AG08396 (cell line): ENCODE data around the gene TUBB4A.
A peak's percentile ranks its signal among the peaks of the same experiment; 100 is the strongest.
"Not testable (repeated sequence)": the region's sequence is repeated elsewhere in the genome, so short reads cannot be mapped to it uniquely, and the experiment has no call there.

Experiments
- DNase-seq: peaks from one replicate; pipeline ENCODE4 v3.0.0; 2012; ENCODE audit warnings: low spot score, mixed read lengths

The TUBB4A gene

DNA sequence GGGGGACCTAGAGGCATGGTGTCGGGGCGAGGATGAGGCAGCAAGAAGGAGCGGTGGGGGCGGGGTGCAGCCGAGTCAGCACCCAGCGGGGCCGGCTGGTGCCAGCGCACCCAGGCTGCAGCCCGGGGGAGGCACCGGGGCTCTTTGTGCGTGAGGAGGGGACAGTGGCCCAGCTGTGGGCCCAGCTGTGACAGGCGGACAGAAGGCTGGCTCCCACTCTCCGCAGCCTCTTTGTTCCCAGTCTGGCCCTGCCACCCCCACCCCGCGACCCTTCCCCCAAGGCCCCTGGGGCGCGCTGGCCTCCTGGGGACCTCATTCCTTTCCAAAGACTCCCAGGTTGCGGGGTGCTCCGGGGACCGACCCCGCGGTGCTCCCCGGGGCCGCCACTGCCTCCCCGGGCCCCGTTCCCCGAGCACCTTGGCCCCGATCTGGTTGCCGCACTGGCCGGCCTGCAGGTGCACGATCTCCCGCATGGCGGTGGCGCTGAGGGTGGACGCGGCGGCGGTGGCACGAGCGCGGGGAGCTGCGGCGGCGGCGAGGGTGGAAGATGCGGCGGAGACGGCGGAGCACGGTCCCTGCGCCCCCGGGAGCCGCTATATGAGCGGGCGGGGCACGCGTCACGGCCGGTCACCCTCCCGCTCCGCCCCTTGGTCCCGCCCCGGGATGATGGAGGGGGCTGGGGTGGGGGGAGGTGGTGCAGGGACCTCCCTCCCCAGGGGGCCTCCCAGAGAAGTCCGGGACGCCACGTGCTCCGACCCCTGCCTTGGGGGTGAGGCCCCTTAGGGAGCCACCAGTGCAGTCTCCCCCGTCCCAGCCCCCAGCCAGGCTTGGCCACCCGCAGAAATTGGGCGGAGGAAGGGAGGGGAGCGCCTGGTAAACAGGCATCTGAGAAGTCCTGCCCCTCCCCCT, at the start of gene TUBB4A:
TSS of gene TUBB4A (minus strand) at position 570 of the 909 bp plus-strand sequence. CDS start at position 473, 97 bp downstream.
- no peak for DNase-seq

DNA sequence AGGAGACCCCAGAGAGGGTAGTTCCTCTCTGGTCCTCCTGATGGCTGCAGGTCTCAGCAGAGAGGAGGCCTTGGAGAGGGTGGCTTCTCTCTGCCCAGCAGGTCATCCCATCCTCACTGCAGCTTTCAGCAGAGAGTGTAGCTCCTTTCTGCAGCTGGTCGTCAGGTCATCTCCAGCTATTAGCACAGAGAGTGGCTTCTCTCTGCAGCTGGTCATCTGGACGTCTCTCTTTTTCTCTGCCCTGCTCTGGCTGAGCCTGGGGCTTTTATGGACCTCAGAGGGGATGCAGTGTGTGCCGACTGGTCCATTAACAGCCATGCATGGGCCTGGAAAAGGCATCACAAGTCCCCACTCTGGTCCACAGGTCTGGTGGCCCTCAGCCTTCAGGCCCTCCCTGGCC, 49.0 kb upstream of the TUBB4A start:
- no peak for DNase-seq

GRCh38 chr19:6550679-6551078, 48.6 kb upstream of the TUBB4A start:
- DNase-seq, result not testable (repeated sequence)

DNA sequence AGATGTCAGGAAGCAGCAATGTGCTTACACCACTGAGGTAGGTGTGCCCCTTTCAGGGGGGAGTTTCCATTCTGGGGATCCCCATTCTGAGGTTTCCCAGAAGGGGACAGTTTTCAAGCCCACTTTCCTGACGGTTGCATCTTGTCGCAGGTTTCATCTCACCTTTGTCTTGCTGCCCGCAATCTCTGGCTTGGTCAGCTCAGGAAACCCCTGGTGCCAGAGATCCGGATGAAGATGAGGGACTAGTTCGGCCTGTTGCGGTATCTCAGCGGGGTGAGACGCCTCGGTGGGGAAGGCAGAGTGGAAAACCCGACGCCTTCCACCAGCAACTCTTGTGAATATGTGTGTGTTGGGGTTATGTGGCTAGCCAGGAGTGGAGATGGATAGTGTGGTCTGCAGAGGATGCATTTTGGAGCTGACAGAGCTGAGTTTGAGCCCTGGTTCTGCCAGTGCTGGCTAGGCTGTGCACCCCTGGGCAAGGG, 41.8 kb upstream of the TUBB4A start:
- DNase-seq, result no peak

DNA sequence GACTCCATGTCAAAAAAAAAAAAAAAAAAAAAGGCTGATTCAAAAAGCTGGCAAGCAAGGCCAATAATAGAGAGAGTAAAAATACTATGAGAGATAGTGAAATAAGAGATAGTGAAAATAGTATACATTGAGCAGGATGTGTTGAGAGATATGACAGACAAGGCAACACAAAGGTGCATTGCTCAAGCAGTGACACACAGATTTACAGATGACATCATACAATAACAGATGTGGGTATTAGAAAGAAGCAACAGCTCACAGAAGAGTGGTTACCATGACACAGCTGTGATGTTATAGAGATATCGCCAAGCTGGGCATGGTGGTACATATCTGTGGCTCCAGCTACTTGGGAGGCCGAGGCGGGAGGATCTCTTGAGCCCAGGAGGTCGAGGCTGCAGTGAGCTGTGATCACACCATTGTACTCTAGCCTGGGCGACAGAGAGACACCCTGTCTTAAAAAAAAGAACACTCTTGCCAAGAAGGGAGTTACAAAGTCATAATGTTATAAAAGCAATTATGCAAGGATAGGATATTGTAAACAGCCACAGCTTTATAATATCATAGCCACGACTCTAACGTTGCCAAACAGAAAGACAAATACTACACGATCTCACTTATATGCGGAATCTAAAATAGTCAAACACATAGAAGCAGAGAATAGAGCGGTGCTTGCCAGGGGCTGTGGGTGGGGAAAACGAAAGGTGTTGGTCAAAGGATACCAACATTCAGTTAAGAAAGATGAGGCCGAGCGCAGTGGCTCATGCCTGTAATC, 39.0 kb upstream of the TUBB4A start:
- no peak for DNase-seq

DNA sequence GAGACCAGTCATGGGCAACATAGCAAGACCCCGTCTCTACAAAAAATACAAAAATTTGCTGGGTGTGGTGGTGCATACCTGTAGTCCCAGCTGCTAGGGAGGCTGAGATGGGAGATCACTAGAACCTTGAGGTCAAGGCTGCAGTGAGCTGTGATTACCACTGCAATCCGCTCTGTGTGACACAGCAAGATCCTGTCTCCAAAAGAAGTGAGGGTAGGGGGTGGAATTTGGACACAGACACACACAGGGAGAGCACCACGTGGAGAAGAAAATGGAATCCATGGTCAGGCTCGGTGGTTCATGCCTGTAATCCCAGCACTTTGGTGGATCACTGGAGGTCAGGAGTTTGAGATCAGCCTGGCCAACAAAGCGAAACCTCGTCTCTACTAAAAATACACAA, 37.4 kb upstream of the TUBB4A start:
- no peak for DNase-seq

- DNase-seq, result no peak
Observed at GRCh38 chr19:6535558-6536137, 33.5 kb upstream of the TUBB4A start.

DNA sequence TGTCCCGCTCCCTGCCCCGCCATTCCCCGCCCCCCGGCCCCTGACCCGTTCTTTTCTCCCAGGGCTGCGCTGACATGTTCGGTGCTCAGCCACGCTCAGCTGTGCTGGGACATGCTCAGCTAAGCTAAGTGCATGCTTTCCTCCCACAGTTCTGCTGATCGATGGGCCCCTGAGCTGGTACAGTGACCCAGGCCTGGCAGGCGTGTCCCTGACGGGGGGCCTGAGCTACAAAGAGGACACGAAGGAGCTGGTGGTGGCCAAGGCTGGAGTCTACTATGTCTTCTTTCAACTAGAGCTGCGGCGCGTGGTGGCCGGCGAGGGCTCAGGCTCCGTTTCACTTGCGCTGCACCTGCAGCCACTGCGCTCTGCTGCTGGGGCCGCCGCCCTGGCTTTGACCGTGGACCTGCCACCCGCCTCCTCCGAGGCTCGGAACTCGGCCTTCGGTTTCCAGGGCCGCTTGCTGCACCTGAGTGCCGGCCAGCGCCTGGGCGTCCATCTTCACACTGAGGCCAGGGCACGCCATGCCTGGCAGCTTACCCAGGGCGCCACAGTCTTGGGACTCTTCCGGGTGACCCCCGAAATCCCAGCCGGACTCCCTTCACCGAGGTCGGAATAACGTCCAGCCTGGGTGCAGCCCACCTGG, 32.5 kb upstream of the TUBB4A start:
- DNase-seq, result no peak

DNA sequence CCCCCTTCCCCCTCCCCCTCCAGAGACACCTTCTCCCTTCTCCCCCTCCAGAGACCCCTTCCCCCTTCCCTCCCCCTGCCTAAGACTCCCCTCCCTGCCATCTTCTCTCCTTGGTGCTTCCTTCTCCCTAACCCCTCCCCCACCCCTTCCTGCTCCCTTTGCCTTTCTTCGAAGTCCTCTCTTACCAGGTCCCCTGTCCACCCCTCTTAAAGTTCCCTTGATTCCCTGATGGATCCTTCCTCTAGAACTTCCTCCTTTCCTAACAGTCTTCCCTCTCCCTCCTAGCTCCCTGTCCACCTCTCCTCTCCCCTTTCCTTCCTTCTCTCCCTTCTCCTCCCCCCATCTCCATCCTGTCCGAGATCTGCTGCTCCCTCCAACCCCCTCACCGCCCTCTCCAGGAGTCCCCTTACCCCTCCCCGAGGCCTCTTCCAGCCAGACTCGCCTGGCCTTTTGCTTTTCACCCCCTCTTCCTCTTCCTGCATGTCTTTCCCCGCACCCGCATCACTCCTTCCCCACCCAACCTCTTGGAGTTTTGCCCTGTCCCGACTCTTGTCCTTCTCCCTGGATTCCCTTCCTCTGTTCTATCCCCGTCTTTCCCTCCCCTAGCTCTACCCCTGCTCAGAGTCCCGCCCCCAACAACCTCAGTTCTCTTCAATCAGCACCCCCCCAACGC, 31.8 kb upstream of the TUBB4A start:
- no peak for DNase-seq

DNA sequence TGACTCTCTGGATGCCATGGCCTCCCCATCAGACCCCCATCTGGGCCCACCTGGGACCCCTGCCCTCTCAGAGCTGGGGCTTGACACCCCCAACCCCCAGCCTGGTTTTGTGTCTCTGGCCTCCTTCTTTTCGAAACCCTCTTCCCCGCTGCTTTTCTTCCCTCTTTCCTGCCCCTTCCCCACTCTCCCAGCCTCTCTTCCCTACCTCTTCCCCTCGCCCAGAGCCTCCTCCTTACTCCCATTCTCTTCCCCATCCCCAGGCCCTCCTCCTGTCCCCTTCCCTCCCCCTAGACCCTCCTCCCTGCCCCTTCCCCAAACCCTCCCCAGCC, 30.9 kb upstream of the TUBB4A start:
- DNase-seq, result no peak

- DNase-seq, result no peak
Observed at GRCh38 chr19:6532244-6532999, 30.3 kb upstream of the TUBB4A start.

DNA sequence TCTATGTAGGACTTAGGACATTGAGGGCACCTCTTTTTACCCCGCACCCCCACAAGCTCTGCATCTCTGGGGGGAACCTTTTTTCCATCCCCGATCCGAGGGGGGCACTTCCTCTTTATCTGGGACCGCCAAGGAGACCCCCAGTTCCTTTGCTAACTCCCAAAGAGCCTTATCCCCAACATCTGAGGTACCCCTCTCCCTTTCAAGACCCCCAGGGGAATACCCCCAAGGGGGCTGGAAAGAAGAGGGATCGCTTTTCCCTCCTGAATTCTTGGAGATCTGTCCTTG, 29.8 kb upstream of the TUBB4A start:
- DNase-seq, result no peak

- no peak for DNase-seq
Observed at GRCh38 chr19:6531163-6531955, 29.2 kb upstream of the TUBB4A start.

GRCh38 chr19:6530386-6531162, 28.5 kb upstream of the TUBB4A start, which contains the start of gene TNFSF9:
TSS of gene TNFSF9 (plus strand) at chr19:6531026. CDS start at chr19:6531037, 11 bp downstream.
- peak; percentile 96 for DNase-seq

DNA sequence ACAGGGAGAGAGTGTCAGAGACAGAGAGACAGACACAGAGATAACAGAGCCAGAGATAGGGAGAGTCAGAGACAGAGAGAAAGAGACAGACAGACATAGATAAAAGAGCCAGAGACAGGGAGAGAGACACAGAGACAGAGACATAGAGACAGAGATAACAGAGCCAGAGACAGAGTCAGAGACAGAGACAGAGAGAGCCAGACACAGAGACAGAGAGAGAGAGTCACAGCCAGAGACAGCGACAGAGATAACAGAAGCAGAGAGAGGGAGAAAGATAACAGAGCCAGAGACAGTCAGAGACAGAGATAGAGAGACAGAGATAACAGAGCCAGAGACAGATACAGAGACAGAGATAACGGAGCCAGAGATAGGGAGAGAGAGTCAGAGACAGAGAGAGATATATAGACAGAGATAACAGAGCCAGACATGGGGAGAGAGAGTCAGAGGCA, 27.9 kb upstream of the TUBB4A start:
- no peak for DNase-seq

- no peak for DNase-seq
Observed at GRCh38 chr19:6529351-6529750, 27.2 kb upstream of the TUBB4A start.

GRCh38 chr19:6528544-6529121, 26.5 kb upstream of the TUBB4A start:
- no peak for DNase-seq

GRCh38 chr19:6527893-6528543, 25.9 kb upstream of the TUBB4A start:
- DNase-seq, result no peak
